ENCODE measurements around the gene NRROS. TPM values are rescaled to one million over a fixed set of nuclear protein-coding genes. Genes with fewer than 3 reads are reported as not detected.
A peak's percentile ranks its signal among the peaks of the same experiment; 100 is the strongest.

The NRROS gene
- total RNA-seq, 1 donor: 0.72 TPM

DNA sequence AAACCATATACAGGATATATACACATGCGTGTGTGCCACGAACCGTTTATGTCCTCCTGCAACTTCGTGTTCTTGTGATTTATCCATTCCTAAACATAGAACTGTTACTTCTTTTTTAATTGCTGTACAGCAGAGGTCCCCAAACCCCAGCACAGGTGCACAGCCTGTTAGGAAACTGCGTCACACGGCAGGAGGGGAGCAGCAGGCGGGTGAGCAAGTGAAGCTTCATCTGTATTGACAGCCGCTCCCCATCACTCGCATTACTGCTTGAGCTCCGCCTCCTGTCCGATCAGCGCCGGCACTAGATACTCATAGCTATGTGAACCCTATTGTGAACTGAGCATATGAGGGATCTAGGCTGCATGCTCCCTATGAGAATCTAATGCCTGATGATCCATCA is 34.9 kb upstream of the NRROS start:
- no peak overlapping the region for H3K4me3 ChIP-seq (ENCODE audit: insufficient read depth, low read length)
- H3K27me3 ChIP-seq (ENCODE audit: insufficient read depth, low read length): peaks cover 18% of the 10 kb centered on the region
- peak overlapping the region; percentile 22 for H2AFZ ChIP-seq (ENCODE audit: low read length)
- H4K20me1 ChIP-seq (ENCODE audit: insufficient read depth, low read length): no peaks in the 10 kb centered on the region
- H3K4me2 ChIP-seq (ENCODE audit: insufficient read depth, low read length): no peak overlapping the region
- no peaks in the 10 kb centered on the region for H3K4me1 ChIP-seq (ENCODE audit: insufficient read depth, low read length)
- no peaks in the 10 kb centered on the region for H3K36me3 ChIP-seq (ENCODE audit: insufficient read depth, low read length)
- no peaks in the 10 kb centered on the region for H3K9me3 ChIP-seq (ENCODE audit: low read depth, low read length)
- DNase-seq (ENCODE audit: insufficient read length, low spot score, missing footprints): no peak
- TF ChIP-seq, protein P1, sequence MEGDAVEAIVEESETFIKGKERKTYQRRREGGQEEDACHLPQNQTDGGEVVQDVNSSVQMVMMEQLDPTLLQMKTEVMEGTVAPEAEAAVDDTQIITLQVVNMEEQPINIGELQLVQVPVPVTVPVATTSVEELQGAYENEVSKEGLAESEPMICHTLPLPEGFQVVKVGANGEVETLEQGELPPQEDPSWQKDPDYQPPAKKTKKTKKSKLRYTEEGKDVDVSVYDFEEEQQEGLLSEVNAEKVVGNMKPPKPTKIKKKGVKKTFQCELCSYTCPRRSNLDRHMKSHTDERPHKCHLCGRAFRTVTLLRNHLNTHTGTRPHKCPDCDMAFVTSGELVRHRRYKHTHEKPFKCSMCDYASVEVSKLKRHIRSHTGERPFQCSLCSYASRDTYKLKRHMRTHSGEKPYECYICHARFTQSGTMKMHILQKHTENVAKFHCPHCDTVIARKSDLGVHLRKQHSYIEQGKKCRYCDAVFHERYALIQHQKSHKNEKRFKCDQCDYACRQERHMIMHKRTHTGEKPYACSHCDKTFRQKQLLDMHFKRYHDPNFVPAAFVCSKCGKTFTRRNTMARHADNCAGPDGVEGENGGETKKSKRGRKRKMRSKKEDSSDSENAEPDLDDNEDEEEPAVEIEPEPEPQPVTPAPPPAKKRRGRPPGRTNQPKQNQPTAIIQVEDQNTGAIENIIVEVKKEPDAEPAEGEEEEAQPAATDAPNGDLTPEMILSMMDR (IDR thresholded peaks at IDR 0.05; ENCODE audit: extremely low read depth, low read depth, low read length): no peak
- no peak overlapping the region for H3K27ac ChIP-seq (ENCODE audit: low read depth, low read length)
- no peaks in the 10 kb centered on the region for H3K79me2 ChIP-seq (ENCODE audit: insufficient read depth, low read length)

DNA sequence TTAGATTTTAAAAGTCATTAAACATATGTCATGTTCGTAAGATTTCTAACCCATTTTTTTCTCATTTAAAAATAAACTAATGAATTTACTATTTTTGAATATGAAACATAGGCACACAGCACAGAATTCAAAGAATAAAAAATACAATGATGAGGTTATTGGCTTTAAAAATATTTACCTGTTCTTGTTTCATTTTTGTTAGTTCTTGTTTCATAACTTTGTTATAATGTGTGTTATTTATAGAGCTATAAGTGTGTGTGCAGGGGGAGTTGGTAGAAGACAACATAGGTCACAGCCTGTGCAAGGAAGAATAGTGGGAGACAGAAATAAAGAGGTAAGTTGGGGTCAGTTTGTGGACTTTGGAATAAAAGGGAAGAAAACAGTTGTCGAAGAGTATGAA is 30.8 kb upstream of the NRROS start:
- H3K9me3 ChIP-seq (ENCODE audit: low read depth, low read length): no peaks in the 10 kb centered on the region
- no peak overlapping the region for H3K4me2 ChIP-seq (ENCODE audit: insufficient read depth, low read length)
- peaks cover 15% of the 10 kb centered on the region for H3K27me3 ChIP-seq (ENCODE audit: insufficient read depth, low read length)
- no peaks in the 10 kb centered on the region for H3K4me1 ChIP-seq (ENCODE audit: insufficient read depth, low read length)
- H4K20me1 ChIP-seq (ENCODE audit: insufficient read depth, low read length): no peaks in the 10 kb centered on the region
- H3K36me3 ChIP-seq (ENCODE audit: insufficient read depth, low read length): no peaks in the 10 kb centered on the region
- no peak overlapping the region for H2AFZ ChIP-seq (ENCODE audit: low read length)
- H3K4me3 ChIP-seq (ENCODE audit: insufficient read depth, low read length): no peak overlapping the region
- no peak for DNase-seq (ENCODE audit: insufficient read length, low spot score, missing footprints)
- no peaks in the 10 kb centered on the region for H3K79me2 ChIP-seq (ENCODE audit: insufficient read depth, low read length)
- H3K27ac ChIP-seq (ENCODE audit: low read depth, low read length): no peak overlapping the region
- TF ChIP-seq, protein P1 (IDR thresholded peaks at IDR 0.05; ENCODE audit: extremely low read depth, low read depth, low read length): no peak

DNA sequence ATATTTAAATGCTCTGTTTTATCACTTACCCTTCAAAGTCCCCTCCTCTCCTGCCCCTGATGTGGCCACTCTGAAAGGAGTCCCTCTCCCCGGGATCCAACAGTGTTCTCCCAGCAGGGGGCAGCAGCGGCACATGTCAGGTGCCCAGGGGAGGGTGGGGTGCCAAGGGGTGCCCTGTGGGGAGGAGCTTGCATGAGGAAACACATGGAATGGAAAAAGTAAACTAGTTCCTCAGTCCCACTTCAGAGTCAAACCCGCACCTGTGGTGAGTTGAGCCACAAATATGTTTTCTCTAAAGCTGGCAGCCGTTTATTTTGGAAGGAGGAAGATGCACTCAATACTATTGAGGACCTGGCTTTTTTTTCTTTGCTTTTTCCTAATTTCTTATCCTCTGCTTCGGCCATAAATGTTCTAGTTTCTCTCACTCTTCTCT is 30.1 kb upstream of the NRROS start:
- no peaks in the 10 kb centered on the region for H3K36me3 ChIP-seq (ENCODE audit: insufficient read depth, low read length)

DNA sequence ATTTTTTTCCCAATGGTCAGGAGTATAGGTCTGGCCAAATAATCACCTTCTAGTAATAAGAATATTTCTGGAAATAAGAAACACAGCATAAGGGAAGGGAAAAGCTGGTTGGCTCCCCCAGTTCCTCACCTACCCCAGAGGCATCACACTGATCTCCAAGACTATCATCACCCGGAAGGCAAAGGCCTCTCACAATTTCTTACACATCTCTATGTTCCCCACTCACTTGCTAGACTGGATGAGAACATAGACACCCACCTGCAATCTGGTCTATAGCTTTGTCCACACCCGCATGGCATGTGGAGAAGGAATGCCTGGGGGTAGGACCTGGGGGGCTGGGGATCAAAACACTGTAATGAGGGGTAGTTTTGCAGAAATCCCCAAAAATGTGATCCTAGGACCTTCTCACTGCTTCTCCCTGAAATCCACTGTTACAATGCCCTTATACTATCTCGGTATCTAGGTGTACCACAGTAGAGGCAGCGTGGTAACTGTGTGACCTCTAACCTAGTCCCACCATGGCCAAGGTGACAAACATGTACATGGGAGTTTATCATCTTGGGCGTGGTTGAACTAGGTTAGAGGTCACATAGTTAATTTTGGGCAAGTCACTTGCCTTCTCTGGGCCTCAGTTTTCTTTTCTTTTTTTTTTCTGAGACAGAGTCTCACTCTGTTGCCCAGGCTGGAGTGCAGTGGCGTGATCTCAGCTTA is 29.5 kb upstream of the NRROS start:
- Histone ChIP-seq H3K4me2 (ENCODE audit: insufficient read depth, low read length) (peak overlapping the region; percentile 42), H3K4me3 (ENCODE audit: insufficient read depth, low read length) (no peak overlapping the region), H3K4me1 (ENCODE audit: insufficient read depth, low read length) (no peaks in the 10 kb centered on the region), H3K36me3 (ENCODE audit: insufficient read depth, low read length) (no peaks in the 10 kb centered on the region), H3K79me2 (ENCODE audit: insufficient read depth, low read length) (no peaks in the 10 kb centered on the region), H3K27ac (ENCODE audit: low read depth, low read length) (no peak overlapping the region), H3K27me3 (ENCODE audit: insufficient read depth, low read length) (peaks cover 11% of the 10 kb centered on the region), H2AFZ (ENCODE audit: low read length) (no peak overlapping the region), H3K9me3 (ENCODE audit: low read depth, low read length) (no peaks in the 10 kb centered on the region), H4K20me1 (ENCODE audit: insufficient read depth, low read length) (no peaks in the 10 kb centered on the region)
- no peak for DNase-seq (ENCODE audit: insufficient read length, low spot score, missing footprints)
- TF ChIP-seq, protein P1 (IDR thresholded peaks at IDR 0.05; ENCODE audit: extremely low read depth, low read depth, low read length): no peak

More for the DNA sequence above, 30.1 kb upstream of the NRROS start:
- DNase-seq (ENCODE audit: insufficient read length, low spot score, missing footprints): peak; percentile 97
- H3K4me1 ChIP-seq (ENCODE audit: insufficient read depth, low read length): no peaks in the 10 kb centered on the region
- H2AFZ ChIP-seq (ENCODE audit: low read length): peak overlapping the region; percentile 67
- no peaks in the 10 kb centered on the region for H3K9me3 ChIP-seq (ENCODE audit: low read depth, low read length)
- no peak overlapping the region for H3K4me3 ChIP-seq (ENCODE audit: insufficient read depth, low read length)
- H3K27me3 ChIP-seq (ENCODE audit: insufficient read depth, low read length): peaks cover 15% of the 10 kb centered on the region
- TF ChIP-seq, protein P1 (IDR thresholded peaks at IDR 0.05; ENCODE audit: extremely low read depth, low read depth, low read length): peak; percentile 77
- H3K4me2 ChIP-seq (ENCODE audit: insufficient read depth, low read length): peak overlapping the region; percentile 42
- no peaks in the 10 kb centered on the region for H4K20me1 ChIP-seq (ENCODE audit: insufficient read depth, low read length)
- no peaks in the 10 kb centered on the region for H3K79me2 ChIP-seq (ENCODE audit: insufficient read depth, low read length)
- no peak overlapping the region for H3K27ac ChIP-seq (ENCODE audit: low read depth, low read length)

All from osteoblast (primary cell).